ENCODE measurements around the gene NEK7.
"Not testable (repeated sequence)": the region's sequence is repeated elsewhere in the genome, so short reads cannot be mapped to it uniquely, and the experiment has no call there.

The NEK7 gene

DNA sequence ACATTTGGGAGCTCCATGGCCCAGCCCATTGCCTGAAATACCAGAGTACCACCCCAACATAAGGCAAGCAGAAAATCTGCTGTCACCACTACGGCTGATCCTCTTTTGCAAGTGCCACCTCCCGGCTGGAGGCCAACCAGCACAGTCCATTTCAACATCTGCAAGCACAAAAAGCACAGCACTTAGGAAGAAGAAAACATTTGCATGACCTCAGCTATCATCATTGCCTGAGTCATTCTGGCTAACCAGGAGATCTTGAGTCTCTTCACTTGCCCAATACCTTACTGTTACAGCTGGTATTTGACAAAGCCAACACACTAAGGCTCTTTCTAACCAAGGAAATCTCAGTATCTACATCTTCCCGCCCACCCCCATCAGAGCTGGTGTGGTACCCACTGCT is 55.9 kb downstream of the NEK7 start:
- DNase-seq, result no peak

DNA sequence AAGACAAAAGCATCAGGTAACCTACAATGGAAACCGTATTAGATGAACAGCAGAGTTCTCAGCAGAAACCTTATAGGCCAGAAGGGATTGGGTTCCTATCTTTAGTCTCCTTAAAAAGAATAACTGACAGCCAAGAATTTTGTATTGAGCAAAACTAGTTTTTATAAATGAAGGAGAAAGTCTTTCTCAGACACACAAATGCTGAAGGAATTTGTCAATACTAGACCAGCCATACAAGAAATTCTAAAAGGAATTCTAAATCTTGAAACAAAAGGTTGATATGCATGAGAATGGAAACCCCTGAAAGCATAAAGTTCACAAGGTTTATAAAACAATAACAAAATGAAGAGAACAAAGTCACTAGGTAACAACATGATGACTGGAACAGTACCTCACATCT is 58.1 kb downstream of the NEK7 start:
- no peak for DNase-seq

DNA sequence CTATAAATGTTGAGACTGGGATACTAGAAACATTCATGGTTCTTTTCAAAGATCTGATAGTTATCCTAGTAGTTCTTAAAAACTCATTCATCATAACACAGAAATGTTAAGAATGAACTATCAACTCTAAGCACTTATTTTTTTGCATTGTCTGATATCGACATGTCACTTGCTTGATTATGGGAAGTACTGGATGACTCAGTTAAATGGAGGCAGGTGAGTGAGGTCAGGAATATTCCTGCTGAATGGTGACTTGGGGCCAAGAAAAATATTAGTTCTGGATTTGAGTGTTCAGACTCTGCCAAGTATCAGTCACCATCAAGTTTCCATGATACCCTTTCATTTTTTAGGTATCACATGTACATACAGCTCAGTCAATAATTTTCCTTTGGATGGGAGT is 63.6 kb downstream of the NEK7 start:
- DNase-seq, result peak; percentile 31

DNA sequence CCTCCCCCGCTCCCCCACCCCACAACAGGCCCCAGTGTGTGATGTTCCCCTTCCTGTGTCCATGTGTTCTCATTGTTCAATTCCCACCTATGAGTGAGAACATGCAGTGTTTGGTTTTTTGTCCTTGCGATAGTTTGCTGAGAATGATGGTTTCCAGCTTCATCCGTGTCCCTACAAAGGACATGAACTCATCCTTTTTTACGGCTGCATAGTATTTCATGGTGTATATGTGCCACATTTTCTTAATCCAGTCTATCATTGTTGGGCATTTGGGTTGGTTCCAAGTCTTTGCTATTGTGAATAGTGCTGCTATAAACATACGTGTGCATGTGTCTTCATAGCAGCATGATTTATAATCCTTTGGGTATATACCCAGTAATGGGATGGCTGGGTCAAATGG is 70.2 kb downstream of the NEK7 start:
- not testable (repeated sequence) for DNase-seq

DNA sequence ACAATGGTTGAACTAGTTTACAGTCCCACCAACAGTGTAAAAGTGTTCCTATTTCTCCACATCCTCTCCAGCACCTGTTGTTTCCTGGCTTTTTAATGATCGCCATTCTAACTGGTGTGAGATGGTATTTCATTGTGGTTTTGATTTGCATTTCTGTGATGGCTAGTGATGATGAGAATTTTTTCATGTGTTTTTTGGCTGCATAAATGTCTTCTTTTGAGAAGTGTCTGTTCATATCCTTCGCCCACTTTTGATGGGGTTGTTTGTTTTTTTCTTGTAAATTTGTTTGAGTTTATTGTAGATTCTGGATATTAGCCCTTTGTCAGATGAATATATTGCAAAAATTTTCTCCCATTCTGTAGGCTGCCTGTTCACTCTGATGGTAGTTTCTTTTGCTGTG is 70.7 kb downstream of the NEK7 start:
- DNase-seq, result not testable (repeated sequence)

DNA sequence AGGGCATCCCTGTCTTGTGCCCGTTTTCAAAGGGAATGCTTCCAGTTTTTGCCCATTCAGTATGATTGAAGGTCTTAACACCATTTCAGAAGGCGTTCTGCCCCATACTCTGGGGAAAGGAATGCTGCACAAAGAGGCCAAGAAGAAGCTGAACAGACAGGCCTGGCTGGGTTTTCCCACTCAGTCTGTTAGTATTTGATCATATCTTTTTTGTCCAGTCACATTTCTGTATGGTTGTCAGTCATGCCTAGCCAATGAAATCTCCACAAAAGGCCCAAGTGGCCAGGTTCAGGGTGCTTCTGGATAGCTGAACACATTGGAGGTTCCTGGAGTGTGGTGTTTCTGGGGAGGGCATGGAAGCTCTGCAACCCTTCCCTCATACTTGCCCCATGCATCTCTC is 72.1 kb downstream of the NEK7 start:
- DNase-seq, result no peak

DNA sequence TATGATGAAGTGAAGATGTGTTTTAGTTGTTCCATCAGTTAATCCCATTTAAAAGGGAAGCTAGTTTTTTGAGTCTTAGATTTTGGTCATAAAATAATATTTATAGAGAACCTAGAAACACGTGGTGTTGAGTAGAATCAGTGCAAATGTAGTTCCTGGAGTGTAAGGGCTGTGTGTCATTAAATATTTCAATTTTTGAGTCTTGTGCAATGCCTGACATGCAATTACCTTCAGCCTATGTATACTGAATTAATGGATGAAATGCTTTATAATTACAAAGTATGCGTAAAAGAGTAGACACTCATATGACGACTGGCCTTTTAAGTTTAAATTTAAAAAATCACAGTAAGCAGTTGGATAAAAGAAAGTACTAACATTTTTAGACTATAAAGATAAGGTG is 75.0 kb downstream of the NEK7 start:
- no peak for DNase-seq

DNA sequence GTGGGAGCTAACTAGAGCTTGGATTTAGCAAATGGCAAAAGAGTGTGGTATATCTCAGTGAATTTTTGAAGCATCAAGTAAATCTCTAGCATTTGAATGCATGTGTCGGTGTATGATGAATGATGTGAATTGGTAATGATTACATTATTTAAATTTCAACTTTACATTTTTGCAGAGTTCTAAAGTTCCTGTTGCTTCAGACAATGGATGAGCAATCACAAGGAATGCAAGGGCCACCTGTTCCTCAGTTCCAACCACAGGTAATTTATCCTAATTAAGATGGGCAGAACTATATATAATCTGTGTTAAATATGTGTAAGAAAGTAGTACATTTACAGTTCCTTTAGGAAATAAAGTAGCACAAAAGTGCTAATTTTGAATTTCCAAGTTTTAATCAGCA is 75.6 kb downstream of the NEK7 start:
- no peak for DNase-seq

DNA sequence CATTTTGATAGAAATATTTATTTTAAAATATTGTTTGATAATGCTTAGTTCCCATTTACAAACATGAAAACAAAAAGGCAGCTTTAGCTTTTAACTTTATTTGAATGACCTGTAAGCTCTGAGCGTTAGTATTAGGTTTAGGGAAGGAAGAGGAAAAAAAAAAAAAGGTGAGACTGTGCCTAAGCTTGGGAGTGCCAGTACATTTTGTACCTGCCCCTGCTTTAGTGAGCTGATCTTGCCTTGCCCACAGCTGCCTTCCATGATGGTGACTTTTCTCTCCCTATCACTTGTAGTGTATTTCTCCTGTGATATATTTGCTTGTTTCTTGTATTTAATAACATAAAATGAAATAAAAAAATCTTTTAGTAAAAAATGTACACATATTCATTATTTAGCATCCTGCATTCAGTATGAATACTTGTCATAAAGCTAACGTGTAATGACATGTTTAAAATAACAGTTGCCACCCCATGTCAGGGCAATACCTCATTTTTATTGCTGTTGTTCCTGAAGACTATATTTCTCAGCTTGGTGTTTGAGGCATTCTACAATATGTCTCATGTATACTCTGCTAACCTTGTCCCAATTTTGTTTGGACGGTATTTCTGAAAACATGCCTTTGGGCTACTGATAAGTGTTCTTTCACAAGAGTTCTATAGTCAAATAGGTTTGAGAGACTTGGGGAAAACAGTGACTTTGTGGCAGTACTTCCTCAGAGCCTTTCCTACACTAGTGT is 76.3 kb downstream of the NEK7 start:
- DNase-seq, result no peak

DNA sequence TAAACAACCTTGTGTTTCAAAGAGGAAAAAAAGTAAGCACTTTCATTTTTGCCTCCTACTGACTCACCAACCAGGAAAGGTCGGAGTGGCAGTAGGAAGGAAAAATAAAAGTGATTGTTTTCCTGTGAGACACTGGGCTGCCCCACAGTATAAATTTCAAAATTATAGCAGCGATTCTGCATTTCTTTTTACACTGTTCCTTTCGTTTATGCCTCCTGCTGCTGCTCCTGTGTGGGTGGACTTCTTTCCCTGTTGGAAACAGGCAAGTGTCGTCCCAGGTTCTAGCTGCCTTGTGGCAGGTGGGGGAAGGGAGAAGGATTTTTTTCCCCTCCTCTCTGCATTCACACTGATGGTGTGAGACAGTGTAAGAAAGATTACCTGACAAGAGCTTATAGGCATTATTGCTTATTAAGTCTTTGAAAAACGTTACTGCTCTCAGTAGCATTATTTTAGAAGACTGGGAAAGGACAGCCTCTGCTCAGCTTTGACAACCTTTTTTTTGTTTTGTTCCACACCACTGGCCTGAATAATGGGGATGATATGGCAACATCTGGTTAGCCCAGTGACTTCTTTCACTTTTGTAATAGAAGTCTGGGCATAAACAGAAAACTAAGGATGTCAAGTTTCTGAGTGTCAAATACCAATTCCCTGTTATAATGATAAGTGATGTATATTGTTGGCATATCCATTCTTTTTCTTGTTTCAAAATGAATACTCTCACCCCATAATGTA is 77.9 kb downstream of the NEK7 start:
- no peak for DNase-seq

DNA sequence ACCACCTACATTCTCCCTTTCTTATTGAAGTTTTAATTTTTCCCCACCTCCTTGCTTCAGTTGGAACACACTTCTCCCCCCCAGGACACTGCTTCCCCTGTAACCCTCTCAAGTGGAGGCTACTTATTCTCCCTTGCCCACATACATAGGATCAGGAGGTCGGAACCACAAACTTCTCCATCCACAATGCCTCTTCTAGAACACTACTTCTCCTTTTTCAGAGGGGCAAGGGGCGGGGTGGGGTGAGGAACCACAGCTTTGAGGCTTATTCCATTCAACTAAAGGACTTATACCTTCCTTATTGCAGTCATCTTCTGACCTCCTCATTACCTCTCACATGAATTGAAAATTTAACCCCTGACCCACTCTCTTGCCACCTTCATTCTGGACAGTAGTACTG is 81.3 kb downstream of the NEK7 start:
- no peak for DNase-seq

DNA sequence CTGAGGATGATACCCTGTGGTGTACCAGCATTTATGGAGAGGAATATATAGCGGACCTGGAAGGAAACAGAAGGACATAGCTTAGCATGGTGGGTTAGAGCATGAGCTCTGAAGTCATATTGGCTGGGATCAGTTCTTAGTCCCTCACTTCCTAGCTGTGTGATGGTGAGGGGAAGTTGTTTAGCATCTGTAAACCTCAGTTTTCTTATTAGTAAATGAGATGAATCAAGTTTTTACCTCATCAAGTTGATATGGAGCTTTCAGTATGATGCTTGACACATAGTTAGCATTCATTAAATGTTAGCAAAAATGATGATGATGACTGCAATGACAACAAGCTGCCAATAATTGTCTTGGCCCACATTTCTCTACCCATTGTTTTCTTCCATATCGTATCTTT is 84.8 kb downstream of the NEK7 start:
- no peak for DNase-seq

DNA sequence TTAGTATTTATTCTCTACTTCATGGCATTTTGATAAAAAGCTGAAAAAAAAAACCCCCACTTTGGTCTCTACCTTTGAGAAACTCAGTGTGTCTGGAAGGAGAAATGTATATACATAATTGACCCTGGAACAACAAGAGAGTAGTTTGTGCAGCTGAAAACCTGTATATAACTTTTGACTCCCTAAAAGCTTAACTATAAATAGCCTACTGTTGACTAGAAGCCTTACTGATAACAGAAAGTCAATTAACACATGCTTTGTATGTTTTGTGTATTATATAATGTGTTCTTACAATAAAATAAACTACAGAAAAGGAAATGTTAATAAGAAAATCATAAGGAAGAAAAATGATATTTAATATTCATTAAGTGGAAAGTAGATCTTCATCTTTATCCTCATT is 88.0 kb downstream of the NEK7 start:
- DNase-seq, result no peak

DNA sequence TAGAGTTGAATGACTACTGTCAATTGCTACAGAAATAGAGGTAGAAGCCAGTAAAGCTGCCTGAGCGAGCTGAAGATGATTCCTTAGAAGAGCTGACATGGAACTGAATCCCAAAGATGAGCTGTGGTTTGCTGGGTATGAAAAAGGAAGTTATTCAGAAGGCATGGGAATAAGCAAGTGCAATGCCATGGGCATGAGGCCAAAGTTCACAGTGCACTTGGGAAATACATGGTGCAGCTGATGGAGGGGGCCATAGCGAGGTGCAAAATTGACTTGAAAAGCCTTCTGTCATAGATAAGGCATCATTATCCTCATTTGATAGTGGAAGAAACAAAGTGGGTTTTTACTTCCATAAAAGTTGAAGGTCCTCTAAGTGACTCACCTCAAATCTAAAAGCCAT is 88.6 kb downstream of the NEK7 start:
- DNase-seq, result no peak

DNA sequence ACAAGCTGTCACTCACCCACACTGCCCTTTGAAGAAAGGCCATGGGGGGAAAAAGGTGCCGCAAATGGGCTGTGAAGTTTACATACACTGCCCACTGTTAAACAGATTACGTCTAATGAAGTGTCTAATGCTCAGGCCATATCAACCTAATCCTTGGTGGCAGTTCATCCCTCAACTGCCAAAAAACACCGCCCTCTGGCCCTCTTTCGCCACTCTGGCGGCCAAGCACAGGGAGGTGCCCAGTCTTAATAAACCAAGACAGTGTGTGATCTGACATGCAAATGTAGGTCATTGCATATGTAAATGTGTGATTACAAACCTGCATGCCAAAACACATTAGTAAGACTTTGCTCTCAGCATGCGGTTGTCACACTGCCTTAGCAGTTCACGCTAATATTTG is 89.5 kb downstream of the NEK7 start:
- no peak for DNase-seq

DNA sequence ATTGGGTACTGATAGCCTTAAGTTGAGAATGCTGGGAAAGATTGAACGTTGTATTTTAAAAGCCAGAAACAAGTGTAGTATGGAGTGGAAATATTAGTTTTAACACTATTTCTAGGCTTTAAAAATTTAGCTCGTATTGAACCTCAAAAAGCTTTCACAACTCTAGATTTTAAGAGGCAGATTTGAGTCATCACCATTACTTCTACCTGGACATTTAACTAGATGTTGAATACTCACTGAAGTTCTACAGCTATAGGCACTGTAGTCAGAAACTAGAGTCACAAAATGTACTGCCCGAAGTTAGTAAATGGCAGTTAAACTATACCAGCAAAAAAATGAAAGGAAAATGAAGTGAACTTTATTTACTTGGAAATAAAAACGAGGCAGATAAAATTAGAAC is 96.5 kb downstream of the NEK7 start:
- DNase-seq, result no peak

DNA sequence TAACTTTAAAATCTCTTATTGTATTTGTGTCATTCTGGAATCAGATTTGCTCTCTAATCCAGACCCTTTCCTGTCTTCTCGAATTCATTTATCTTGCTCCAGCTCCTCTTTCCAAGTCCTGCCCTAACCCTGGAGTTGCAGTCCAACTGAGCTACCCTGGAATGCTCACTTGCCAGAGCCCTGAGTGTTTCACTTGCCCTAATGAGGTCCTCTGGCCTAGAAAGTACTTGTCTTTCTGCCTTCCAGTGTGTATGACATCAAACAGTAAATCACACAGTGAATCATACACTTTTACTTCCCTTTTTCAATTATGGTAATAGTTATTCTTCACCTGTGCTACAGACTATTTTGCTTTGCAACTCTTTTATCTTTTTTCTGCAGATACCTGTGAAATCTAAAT is 96.9 kb downstream of the NEK7 start:
- DNase-seq, result no peak

DNA sequence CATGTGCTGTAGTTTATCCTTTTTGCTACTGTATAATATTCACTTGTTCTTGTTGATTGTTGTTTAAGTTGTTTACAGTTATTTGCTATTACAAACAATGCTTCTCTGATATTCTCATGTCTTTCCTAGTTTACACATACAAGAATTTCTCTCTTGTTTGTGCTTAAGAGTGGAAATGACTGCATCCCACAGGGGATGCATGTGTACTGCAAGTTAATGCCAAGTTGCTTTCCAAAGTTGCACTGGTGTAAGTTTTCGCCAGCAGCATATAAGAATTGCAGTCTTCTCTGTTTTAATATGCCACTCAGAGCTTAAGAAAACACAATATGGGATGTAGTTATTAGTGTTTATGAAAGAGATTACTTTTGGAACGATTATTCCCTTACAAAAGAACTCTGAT is 97.7 kb downstream of the NEK7 start:
- DNase-seq, result no peak

DNA sequence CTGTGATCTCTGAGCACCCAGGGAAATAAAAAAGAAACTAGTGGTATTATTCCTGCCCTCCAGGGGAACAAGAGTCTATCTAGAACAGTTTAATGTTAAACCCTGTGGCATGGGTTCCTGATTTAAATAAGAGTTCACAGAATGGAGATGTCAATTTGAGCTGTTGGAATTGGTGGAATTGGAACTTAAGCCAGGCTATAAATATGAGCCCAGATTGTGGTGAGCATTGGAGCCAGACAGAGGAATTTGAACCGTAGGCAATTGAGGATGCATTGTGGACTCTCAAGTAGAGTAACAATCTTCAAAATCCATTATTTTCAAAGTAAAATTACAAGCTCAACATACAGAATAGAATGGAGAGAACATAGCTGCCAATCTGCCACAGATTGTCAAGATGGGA is 98.2 kb downstream of the NEK7 start:
- no peak for DNase-seq

DNA sequence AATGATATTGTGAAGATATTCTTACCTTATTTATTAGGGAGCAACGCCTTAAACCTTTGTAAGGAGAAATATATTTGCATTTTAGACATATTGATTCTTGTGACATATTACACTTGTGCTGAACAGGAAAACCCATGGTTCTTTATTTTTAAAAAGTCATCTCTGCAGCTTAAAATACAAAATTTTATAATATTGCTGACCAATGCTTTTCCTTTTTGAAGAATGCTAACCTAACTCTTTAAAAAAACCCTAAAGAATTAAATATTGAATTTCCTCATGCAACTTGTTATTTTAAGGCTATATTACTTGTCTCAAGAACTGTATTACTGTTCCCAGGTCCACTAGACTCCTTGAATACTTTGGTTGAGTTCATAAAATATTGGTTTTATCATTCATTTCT is 99.0 kb downstream of the NEK7 start:
- DNase-seq, result no peak

DNA sequence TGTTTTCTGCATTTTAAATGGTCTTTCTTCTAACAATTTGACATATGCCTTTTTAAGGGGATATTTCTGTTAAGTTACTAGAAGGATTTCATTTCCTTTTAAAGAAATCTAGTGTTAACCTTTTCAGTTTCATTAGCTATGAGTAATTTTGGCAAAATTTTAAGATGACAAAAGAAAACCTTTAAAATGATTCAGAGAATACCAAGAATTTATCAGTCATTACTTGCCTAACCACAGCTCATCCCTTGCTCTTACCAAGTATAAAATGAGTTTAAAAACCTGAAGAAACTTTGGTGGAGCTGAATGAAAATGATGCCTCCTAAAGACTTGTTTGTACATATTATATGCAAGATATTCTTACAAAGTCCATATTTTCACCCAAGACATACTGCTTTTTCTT is 101.7 kb downstream of the NEK7 start:
- no peak for DNase-seq

DNA sequence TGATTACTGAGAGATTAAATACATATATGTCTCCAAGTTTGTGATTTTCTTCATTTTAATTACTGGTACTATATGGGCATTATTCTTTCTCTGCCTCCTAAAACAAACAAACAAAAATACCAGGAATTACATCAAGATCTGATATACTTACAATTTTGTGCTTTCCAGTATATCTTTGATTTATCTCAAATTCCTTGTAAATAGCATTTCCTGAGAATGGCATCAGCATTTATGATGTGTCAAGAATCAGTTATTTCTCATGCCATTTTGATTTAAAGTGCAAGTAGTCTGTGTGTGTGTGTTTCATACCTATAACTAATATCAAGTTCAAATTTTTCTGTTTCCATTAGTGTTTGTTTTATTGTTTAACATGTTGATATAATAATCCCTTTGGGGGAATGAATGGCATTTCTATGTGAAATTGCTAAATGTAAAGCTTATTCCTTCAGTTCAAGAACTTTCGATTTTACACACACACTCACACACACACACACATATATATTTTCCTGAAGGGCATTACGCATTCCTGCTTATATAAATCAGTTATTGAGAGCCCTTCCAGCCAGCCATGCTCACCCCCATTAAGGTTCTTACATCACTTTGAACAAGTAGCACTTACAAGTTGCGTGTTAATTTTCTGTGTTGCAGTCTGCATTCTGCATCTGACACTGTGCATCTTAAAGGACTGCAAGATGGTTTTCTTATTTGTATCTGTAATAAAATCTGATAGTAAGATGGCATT is 102.7 kb downstream of the NEK7 start:
- no peak for DNase-seq

DNA sequence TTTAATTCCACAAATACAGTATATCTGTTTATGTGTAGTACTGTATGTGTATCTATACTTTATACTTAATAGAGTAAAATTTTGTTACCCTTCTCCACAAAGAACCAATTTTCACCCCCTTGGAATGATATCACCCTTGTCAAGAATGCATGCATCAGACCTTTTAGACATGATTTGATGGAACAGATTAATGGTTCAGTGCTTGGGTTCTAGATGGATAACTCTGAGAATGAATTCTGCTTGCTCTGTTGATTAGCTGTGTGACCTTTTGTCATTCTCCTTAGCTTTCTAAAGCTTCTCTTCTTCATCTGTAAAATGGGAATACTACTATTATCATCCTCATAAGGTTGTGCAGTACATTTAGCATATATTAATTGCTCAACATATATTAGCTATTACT is 105.1 kb downstream of the NEK7 start:
- DNase-seq, result no peak

DNA sequence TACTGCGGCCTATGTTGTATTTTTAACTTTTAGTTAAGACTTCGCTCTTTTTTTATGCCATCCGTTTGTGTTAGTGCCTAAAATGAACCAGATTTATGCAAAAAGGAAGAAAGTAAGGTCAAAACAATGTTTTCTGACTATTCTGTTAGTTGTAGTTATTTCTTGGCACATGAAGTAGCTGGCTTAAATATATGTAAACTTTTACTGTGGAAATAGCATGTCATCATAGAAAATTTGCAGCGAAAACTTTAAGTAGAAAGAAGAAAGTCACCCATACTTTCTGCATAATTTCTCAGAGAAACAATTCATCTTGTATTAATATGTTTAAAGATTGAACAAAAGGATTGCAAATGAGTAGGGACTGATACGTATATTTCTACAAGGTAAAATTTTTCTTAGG is 106.4 kb downstream of the NEK7 start:
- DNase-seq, result no peak

Measured in NCI-H2029 treated with DMSO at 0.1 percent for 48 hours (cell line).